Left hindlimb (tissue), 1 donor: Measurements from ENCODE around the gene PTTG1IP.

Experiments
- DNase-seq: peaks from one replicate; pipeline ENCODE4 v3.0.0-alpha.2; 2018

Gene PTTG1IP

DNA sequence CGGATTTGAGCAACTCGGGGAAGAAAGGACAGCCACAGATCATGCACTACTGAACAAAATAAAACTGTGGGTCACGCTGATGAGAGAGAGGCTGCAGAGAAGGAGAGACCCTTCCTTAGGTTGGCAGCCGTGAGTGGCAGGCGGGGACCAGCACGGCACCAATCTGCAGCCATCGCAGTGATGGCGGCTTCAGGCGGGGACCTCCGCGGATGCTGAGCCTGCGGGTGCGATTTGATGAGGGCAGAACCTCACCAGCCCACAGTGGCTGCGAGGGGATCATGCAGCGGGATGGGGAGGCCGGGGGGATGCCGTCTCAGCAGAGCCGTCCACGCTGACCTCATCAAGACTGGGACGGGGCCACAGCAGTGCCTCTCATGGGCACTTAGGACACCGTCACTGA, 35.4 kb upstream of the PTTG1IP start:
- no peak for DNase-seq

DNA sequence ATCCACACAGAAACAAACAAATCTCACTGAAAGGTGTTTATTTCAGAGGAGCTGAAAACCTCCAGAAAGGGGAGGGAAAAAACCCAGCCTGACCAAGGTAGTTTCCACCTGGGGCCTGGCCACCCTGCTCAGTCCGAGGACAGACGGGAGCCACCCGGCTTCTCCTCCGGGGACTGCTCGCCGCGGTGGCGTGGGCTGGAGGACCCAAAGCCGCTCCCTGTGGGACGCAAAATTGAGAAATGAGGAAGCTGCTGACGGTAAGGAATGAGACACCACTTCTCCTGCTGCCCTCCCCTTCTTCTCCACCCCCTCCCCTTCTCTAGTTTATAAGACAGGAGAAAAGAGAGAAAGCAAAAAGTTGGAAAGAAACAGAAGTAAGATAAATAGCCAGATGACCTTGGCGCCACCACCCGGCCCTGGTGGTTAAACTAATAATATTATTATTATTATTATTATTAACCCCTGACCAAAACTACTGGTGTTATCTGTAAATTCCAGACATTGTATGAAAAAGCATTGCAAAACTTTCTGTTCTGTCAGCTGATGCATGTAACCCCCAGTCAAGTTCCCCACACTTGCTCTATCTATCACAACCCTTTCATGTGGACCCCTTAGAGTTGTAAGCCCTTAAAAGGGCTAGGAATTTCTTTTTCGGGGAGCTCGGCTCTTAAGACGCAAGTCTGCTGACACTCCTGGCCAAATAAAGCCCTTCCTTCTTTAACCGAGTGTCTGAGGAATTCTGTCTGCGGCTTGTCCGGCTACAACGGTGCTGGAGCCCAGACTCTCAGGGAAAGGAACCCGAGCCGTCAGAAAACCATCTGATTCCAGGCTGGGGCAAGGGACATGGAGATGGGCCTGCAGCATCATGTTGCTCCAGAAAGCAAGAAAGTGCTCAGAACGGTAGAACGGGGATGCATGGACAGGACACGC, 34.7 kb upstream of the PTTG1IP start:
- no peak for DNase-seq

DNA sequence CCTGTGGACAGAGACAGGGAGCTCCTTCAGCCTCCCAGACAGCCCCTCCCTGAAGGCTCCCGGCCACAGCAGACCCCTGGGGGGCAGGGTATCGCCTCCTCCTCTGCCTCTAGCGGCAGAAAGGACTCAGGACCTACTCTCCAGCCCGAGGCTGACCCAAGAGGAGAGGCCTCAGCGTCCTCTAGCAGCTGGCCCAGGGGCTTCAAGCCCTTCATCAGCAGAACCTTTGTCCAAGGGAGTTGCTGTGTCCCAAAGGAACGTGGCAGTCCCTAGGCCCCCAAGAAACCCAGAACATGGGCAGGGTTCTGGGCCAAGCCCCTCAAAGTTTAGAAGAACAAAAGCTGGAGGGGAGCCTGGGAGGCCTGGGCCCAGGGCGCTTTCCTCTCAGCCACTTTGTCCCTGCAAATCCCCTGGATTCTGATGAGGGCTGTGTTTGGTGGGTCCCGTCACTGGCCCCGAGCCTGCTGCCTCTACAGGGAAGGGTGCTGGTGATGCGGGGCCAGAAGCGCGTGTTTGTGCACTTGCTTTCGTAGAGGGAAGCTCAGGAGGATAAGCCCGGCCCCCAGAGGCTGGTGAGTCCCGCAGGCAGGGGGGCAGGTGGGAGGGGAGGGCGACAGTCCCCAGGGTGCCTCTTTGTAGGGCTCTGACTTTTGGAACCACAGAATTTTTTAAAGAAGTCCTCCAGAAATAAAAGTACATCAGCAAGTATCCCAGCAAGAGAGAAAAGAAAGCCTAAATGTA, 33.9 kb upstream of the PTTG1IP start:
- DNase-seq = no peak

- no peak for DNase-seq
Observed at GRCh38 chr21:44905728-44906090, 32.2 kb upstream of the PTTG1IP start.

DNA sequence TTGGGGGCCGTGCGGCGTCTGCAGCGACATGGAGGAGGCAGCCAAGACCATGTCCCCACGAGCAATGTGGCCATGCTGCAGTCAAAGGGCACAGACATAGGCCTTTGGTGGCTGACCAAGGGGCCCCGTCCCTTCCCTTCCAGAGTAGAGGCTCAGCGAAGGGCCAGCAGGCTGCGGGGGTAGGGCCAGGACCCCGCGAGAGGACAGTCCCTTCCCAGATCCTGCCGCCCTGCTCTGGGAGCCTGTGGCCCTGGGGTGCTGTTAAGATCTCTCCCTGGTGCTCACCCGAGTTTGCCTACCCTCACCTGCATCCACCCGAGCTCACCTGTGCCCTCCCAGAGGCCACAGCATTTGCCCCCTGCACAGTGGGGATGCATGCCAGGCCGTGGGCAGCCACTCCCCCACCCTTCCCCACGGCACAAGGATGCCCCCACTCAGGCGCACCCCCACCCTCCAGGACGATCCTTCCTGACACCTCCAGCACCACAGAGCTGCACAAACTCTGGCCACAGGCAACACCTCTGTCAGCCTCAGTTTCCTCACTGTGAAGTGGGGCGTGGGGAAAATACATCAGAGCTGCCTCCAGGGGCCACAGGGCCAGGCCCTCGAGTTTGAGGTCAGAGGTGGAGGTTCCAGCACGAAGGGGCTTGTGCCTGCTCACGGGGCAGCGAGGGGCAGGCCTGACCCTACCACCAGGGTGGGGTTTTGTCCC, 31.7 kb upstream of the PTTG1IP start:
- DNase-seq = no peak

DNA sequence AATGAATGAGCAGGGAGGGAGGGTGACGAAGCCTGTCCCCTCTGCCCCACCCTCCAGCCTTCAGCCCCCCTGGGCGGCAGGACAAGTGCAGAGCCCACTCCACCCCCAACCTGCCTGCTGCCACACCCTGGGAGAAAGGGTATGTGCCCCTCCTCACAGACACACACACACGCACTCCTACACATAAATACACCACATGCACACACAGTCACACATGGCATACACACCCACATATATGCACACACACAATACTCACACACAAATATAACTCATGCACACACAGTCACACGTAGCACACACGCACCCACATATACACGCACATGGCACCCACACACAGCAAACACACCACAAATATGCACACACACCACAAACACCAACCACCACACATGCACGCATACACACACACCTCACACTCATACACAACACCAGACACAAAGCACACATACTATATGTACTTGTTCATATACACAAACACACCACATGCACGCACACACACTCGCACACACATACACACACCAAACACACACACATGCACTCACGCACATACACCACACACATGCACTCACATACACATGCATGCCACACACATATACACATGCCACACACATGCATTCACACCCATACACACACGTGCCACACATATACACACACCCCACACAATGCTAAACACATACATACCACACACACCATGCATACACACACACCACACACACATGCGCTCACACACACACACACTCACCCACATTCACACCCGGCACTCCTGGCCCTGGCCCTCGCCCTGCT, 30.8 kb upstream of the PTTG1IP start:
- DNase-seq = no peak

GRCh38 chr21:44903689-44904088, 30.2 kb upstream of the PTTG1IP start:
- DNase-seq = no peak

- no peak for DNase-seq
Observed at GRCh38 chr21:44903050-44903685, 29.7 kb upstream of the PTTG1IP start.

- DNase-seq = peak; percentile 9
Observed at GRCh38 chr21:44902268-44903049, 29.0 kb upstream of the PTTG1IP start.

GRCh38 chr21:44901391-44902074, 28.0 kb upstream of the PTTG1IP start:
- no peak for DNase-seq

GRCh38 chr21:44900559-44901251, 27.2 kb upstream of the PTTG1IP start:
- no peak for DNase-seq

GRCh38 chr21:44899768-44900558, 26.5 kb upstream of the PTTG1IP start:
- no peak for DNase-seq

DNA sequence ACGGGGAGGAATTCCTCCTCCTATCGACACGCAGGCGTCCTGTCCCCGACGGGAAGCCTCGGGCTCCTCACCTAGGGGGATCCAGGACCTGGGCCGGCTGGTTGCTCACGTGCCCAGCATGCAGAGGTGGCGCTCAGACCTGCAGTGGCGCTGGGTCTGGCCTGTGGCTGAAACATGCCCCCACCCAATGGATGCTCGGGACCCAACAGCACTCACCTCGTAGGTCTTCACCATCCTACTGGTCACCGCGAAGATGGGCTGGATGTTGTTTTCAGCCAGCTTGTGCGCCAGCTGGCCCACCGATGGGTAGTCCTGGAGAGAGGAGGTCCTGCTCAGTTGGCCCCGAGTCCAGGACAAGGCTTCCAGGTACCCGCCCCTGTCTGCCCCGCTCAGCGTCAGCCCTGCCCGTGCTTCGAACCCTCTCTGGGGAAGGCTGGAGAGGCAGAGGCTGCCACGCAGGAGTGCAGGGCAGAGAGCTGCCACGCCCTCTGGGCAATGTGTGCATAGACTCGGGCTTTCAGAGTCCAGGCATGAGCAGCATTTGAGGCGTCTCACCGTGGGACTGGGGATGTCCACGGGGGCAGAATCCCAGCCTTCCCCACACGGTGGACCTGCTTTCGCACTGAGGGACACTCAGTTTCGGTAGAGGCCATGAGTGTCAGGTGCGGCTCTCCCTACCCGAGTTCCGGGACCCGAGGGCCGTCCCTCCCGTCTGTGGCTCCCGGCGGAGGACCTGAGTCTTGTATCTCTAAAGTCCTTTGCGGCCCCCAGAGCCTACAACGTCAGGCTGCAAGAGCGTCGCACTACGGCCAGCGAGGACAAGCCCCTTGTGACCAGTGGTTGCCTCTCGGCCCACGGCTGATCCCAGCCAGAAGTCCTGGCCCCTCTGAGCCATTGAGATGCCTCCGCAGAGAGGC, 25.6 kb upstream of the PTTG1IP start:
- DNase-seq = no peak

GRCh38 chr21:44898011-44898488, 24.6 kb upstream of the PTTG1IP start:
- peak; percentile 25 for DNase-seq

GRCh38 chr21:44897326-44898010, 24.0 kb upstream of the PTTG1IP start:
- DNase-seq = no peak

DNA sequence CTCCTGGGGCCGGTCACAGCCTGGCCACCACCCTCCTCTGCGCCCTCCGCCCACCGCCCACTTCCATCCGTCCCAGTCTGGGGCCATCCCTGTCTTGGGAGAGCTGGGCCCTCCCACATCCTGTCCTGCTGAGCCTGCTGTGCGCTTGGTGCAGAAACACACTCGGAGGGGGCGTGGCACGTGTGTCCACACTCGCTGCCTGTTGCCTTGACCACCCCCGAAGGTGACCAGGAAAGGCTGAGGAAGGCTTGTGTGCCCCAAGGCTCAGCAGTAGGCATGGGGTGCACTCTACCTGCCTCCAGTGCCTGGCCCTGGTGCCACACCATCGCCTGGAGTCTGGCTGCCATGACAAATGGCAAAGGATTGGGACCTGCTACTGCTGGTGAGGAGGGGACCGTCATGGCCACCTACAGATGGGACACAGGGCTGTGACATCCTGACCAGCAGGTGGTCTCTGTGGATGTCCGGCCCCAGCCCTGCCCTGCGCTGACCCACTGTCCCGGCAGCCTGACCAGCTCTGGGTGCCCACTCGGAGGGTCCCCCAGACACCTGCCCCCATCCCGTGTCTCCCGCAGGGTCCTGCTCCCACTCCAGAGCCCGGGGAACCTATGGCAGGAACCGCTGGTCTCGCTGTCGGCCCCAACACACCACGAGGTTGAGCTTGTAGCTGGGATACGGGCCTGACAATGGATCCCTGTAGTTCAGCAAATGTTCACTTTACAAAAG, 23.2 kb upstream of the PTTG1IP start:
- no peak for DNase-seq

- DNase-seq = no peak
Observed at GRCh38 chr21:44895859-44896258, 22.4 kb upstream of the PTTG1IP start.
